ENCODE data around the gene NR2F1.

The NR2F1 gene

DNA sequence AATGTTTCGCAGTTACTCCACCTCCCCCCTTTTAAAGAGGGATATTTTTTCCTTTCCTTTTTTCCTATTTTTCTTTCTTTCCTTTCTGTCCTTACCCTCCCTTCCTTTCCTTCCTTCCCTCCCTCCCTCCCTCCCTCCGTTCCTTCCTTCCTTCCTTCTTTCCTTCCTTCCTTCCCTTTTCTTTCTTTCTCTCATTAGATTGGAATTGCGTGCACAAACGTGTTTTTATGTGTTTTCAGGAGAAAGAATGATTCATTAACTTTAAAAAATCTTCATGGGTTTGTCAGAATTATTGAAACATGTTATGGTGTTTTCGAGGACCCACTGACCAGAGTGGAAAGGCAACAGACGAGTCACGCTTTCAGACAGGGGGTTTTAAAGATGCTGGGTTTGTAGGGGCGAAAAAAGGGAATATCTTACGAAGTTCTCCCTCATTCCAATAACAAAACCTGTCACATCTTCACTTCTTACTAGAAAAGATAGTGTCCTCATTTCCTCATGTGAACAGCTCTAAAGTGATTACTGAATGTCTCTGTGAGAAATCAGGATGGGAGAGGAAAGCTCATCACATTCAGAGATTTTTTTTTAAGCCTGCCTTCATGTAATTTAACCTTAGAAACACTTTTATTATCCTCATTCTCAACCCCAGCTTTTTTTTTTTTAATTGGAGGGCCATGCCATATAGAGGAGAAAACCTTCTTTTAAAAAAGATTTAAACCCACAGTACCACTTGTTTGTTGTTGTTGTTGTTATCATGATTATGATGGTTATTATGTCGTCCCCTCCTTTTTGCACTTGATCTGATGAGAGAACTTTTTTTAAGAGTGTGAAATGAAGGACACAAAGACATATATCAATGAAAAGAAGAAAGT lies 21.9 kb downstream of the NR2F1 start:
- no peak for DNase-seq (ENCODE audit: low read depth)

GRCh38 chr5:93606382-93606752 lies 23.3 kb downstream of the NR2F1 start:
- DNase-seq (ENCODE audit: low read depth) = no peak

- DNase-seq (ENCODE audit: low read depth) = no peak
Observed at GRCh38 chr5:93607367-93608258, 24.6 kb downstream of the NR2F1 start.

- DNase-seq (ENCODE audit: low read depth) = no peak
Observed at GRCh38 chr5:93608855-93609254, 25.8 kb downstream of the NR2F1 start.

GRCh38 chr5:93609762-93610161 lies 26.7 kb downstream of the NR2F1 start:
- no peak for DNase-seq (ENCODE audit: low read depth)

DNA sequence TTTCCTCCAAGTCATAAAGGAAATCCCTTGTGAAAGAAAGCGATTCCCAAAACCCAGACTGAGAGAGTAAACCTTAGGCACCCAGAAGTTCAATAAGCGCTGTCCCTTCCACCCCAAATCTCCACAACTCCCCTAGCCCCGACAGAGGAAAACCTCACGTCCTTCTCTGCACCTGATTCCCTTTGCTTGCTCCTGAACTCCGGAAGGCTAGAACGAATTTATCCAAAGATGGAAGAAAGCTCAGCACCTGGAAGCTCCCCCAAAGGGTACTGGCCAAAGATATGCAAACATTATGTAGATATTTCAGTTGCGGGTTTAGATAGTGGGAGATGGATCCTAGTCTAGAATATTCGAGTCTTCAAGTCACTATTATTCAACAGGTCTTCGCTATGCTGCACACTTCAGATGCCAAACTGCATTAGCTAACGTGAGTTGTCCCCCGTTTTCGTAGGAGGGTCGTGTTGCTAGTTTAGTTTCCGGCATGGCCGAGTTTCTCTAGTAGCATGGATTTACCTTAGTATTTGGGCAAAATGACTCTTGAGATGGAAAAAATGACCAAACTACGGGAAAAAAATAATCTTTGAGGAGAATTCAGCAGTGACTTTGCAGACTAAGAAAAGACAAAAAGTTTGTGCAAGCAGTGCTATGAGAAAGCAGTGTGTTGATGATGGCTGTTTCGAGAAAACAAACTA lies 27.7 kb downstream of the NR2F1 start:
- no peak for DNase-seq (ENCODE audit: low read depth)

GRCh38 chr5:93611273-93611975 lies 28.4 kb downstream of the NR2F1 start:
- no peak for DNase-seq (ENCODE audit: low read depth)

GRCh38 chr5:93611976-93612854 lies 29.2 kb downstream of the NR2F1 start:
- DNase-seq (ENCODE audit: low read depth) = no peak

- no peak for DNase-seq (ENCODE audit: low read depth)
Observed at GRCh38 chr5:93612855-93613243, 29.8 kb downstream of the NR2F1 start.

- DNase-seq (ENCODE audit: low read depth) = no peak
Observed at GRCh38 chr5:93616538-93617174, 33.6 kb downstream of the NR2F1 start.

GRCh38 chr5:93620487-93621326 lies 37.7 kb downstream of the NR2F1 start:
- no peak for DNase-seq (ENCODE audit: low read depth)

GRCh38 chr5:93621327-93621798 lies 38.3 kb downstream of the NR2F1 start:
- DNase-seq (ENCODE audit: low read depth) = no peak

GRCh38 chr5:93622240-93622885 lies 39.3 kb downstream of the NR2F1 start:
- DNase-seq (ENCODE audit: low read depth) = no peak

DNA sequence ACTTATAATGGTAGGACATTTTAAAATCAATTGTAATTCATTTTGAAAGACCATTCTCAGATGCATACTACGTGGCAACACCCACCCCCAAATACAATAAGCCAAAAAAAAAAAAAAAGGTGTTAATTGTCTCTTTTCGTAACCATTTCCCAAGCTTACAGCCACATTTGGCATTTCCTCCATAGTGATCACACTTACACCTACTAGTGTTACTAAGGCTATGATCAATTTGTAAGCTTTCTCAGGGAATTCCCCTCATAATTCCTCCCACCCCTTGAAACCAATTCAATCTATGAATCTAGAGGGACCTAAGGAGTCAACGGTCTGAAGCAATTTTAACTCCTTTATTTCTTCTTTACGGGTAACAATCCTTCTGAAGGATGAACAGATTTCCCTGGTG lies 40.1 kb downstream of the NR2F1 start:
- no peak for DNase-seq (ENCODE audit: low read depth)

DNA sequence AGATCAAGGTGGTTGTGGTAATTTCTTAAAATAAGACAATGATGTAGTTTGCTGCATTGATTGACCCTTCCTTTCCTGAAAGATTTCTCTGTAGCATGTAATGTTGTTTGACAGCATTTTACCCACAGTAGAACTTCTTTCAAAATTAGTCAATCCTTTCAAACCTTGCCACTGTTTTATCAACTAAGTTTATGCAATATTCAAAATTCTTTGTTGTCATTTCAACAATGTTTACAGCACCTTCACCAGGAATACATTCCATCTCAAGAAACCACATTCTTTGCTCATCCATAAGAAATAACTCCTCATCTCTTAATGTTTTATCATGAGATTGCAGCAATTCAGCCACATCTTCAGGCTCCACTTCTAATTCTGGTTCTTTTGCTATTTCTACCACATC lies 43.8 kb downstream of the NR2F1 start:
- DNase-seq (ENCODE audit: low read depth) = no peak

DNA sequence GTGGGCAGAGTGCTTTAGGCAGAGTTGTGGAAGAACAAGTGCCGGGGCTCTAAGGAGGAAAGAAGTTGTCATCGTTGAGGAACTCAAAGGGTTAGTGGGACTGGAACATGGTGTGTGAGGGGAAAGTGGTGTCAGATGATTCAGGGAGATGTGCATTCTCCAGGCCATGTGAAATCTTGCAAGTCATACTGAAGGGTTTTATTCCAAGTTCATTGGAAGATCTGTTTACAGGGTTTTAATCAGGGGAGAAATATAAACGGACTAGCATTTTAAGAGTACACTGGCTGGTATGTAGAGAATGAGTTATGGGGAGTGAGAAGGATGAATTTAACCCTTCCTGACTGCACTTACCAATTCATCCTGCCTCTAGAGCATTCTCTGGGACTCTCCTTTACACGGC lies 49.3 kb downstream of the NR2F1 start:
- DNase-seq (ENCODE audit: low read depth) = no peak

DNA sequence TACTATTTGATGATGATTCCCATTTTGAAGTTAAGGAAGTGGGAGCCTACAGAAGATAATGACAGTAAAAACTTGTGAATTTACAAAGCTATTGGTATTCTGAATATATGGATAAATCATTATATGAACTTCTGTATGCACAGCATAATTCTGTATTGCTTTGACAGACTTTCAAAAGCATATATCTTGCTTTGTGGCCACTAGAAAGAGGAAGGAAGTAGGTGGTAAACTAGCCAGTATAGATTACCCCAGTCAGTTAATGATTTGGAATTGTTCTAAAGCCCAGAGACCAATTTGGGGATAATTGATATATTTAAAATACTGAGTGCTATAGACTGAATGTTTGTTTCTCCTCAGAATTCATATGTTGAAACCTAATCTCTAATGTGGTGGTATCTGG lies 53.0 kb downstream of the NR2F1 start:
- DNase-seq (ENCODE audit: low read depth) = no peak

DNA sequence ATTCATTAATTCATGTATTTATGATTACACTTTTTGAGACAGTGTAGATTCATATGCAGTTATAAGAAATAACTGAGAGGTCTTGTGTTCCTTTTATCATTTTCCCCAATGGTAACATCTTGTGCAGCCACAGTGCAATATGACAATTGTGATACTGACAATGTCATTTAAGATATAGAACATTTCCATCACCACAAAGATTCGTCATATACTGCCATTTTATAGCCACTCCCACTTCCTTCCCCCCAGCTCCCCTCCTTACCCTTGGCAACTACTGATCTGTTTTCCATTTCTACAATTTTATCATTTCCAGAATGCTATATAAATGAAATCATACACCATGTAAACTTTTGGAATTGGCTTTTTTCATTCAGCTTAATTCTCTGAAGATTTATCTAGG lies 53.8 kb downstream of the NR2F1 start:
- no peak for DNase-seq (ENCODE audit: low read depth)

DNA sequence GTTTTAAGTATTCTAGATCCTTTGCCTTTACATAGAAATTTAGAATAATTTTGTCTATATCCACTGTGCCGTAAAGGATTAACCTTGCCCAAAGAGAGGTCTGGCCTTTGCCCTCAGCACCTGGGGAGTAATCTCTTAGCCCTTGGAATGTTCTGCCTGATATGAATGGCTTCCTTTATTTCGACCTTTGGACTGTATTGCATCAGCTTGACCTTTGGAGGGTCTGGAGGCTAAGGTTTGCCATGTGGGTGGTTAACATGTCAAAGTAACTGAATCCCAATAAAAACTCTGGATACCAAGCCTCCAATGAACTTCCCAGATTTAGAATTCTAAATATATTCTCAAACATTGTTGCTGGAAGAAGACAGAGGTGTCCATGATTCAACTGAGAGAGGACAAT lies 54.7 kb downstream of the NR2F1 start:
- DNase-seq (ENCODE audit: low read depth) = no peak

All from fibroblast of the conjunctiva (primary cell).